ENCODE results near the gene OPCML.

The OPCML gene

GRCh38 chr11:133500936-133501335 lies 31.4 kb downstream of the OPCML start:
- Histone ChIP-seq H3K4me1 (ENCODE audit: insufficient read depth, low read length, severe bottlenecking) (no peaks in the 10 kb centered on the region), H3K4me2 (ENCODE audit: low read length) (no peak overlapping the region)
- no peak for TF ChIP-seq EZH2 (IDR thresholded peaks at IDR 0.05; ENCODE audit: borderline replicate concordance, low read length)
- no peak for TF ChIP-seq CTCF (IDR thresholded peaks at IDR 0.05; ENCODE audit: low read length)

GRCh38 chr11:133500435-133500834 lies 31.9 kb downstream of the OPCML start:
- H3K4me3 ChIP-seq (ENCODE audit: low read depth, low read length, poor library complexity, severe bottlenecking) = no peak overlapping the region
- H3K27ac ChIP-seq (ENCODE audit: low read depth, low read length, poor library complexity, severe bottlenecking) = no peak overlapping the region
- TF ChIP-seq CTCF (IDR thresholded peaks at IDR 0.05; ENCODE audit: low read length) = no peak
- TF ChIP-seq EZH2 (IDR thresholded peaks at IDR 0.05; ENCODE audit: borderline replicate concordance, low read length) = no peak
- no peaks in the 10 kb centered on the region for H3K9me2 ChIP-seq (ENCODE audit: low read depth, low read length)
- H3K27me3 ChIP-seq (ENCODE audit: insufficient read depth, low read length) = no peaks in the 10 kb centered on the region
- H4K20me1 ChIP-seq (ENCODE audit: insufficient read depth, low read length) = no peaks in the 10 kb centered on the region
- H2AFZ ChIP-seq (ENCODE audit: low read length) = no peak overlapping the region
- H3F3A ChIP-seq (ENCODE audit: insufficient read depth, low read length) = no peaks in the 10 kb centered on the region
- no peaks in the 10 kb centered on the region for H3K4me1 ChIP-seq (ENCODE audit: insufficient read depth, low read length, severe bottlenecking)
- no peaks in the 10 kb centered on the region for H3K36me3 ChIP-seq (ENCODE audit: insufficient read depth, low read length)
- no peaks in the 10 kb centered on the region for H3K9me3 ChIP-seq (ENCODE audit: low read length)
- H3K4me2 ChIP-seq (ENCODE audit: low read length) = no peak overlapping the region
- no peaks in the 10 kb centered on the region for H3K79me2 ChIP-seq (ENCODE audit: insufficient read depth, low read length)
- no peak overlapping the region for H3K9ac ChIP-seq (ENCODE audit: low read length)

More at GRCh38 chr11:133500936-133501335, 31.4 kb downstream of the OPCML start:
- H3K9ac ChIP-seq (ENCODE audit: low read length) = no peak overlapping the region
- H3K9me3 ChIP-seq (ENCODE audit: low read length) = no peaks in the 10 kb centered on the region
- no peaks in the 10 kb centered on the region for H3K36me3 ChIP-seq (ENCODE audit: insufficient read depth, low read length)
- no peaks in the 10 kb centered on the region for H4K20me1 ChIP-seq (ENCODE audit: insufficient read depth, low read length)
- H2AFZ ChIP-seq (ENCODE audit: low read length) = no peak overlapping the region
- no peaks in the 10 kb centered on the region for H3K79me2 ChIP-seq (ENCODE audit: insufficient read depth, low read length)
- H3K27ac ChIP-seq (ENCODE audit: low read depth, low read length, poor library complexity, severe bottlenecking) = no peak overlapping the region
- no peaks in the 10 kb centered on the region for H3K27me3 ChIP-seq (ENCODE audit: insufficient read depth, low read length)
- H3K9me2 ChIP-seq (ENCODE audit: low read depth, low read length) = no peaks in the 10 kb centered on the region
- no peaks in the 10 kb centered on the region for H3F3A ChIP-seq (ENCODE audit: insufficient read depth, low read length)
- no peak overlapping the region for H3K4me3 ChIP-seq (ENCODE audit: low read depth, low read length, poor library complexity, severe bottlenecking)

GRCh38 chr11:133498969-133499368 lies 33.3 kb downstream of the OPCML start:
- no peak overlapping the region for H3K9ac ChIP-seq (ENCODE audit: low read length)
- H3K4me1 ChIP-seq (ENCODE audit: insufficient read depth, low read length, severe bottlenecking) = no peaks in the 10 kb centered on the region
- H3K9me3 ChIP-seq (ENCODE audit: low read length) = no peaks in the 10 kb centered on the region
- no peak for TF ChIP-seq CTCF (IDR thresholded peaks at IDR 0.05; ENCODE audit: low read length)
- TF ChIP-seq EZH2 (IDR thresholded peaks at IDR 0.05; ENCODE audit: borderline replicate concordance, low read length) = no peak
- H3K4me3 ChIP-seq (ENCODE audit: low read depth, low read length, poor library complexity, severe bottlenecking) = no peak overlapping the region
- H4K20me1 ChIP-seq (ENCODE audit: insufficient read depth, low read length) = no peaks in the 10 kb centered on the region
- no peaks in the 10 kb centered on the region for H3F3A ChIP-seq (ENCODE audit: insufficient read depth, low read length)
- H3K36me3 ChIP-seq (ENCODE audit: insufficient read depth, low read length) = no peaks in the 10 kb centered on the region
- no peak overlapping the region for H3K4me2 ChIP-seq (ENCODE audit: low read length)
- no peak overlapping the region for H3K27ac ChIP-seq (ENCODE audit: low read depth, low read length, poor library complexity, severe bottlenecking)
- H3K9me2 ChIP-seq (ENCODE audit: low read depth, low read length) = no peaks in the 10 kb centered on the region
- no peaks in the 10 kb centered on the region for H3K27me3 ChIP-seq (ENCODE audit: insufficient read depth, low read length)
- no peak overlapping the region for H2AFZ ChIP-seq (ENCODE audit: low read length)
- no peaks in the 10 kb centered on the region for H3K79me2 ChIP-seq (ENCODE audit: insufficient read depth, low read length)

Data from OCI-LY1 (cell line).